Stimulated activated effector memory CD8-positive, alpha-beta T cell treated with anti-CD3 and anti-CD28 coated beads, Interleukin-12 subunit alpha, Interleukin-12 subunit beta, amount 100 ng/mL, for 72 hours (primary cell): Measurements from ENCODE around the gene MYO18B.

Experiments used
- ATAC-seq: fragments of 150-1000 bp; cut with Tn5 transposase; 2 replicates; pipeline ENCODE4 v1.10.0; 2021
- DNase-seq, 2 donors: peaks; one replicate each; pipeline ENCODE4 v3.0.0; 2021 to 2022; ENCODE audit warnings: low spot score in 2 of 2
- H3K27ac Mint-ChIP-seq: one replicate; pipeline ENCODE4 v1.8.0; 2022; ENCODE audit warnings: mild to moderate bottlenecking, mixed read lengths
- H3K36me3 Mint-ChIP-seq: one replicate; pipeline ENCODE4 v1.8.0; 2022; ENCODE audit warnings: mild to moderate bottlenecking, mixed read lengths
- H3K4me1 Mint-ChIP-seq: one replicate; pipeline ENCODE4 v1.8.0; 2022; ENCODE audit warnings: mixed read lengths
- H3K4me3 Mint-ChIP-seq: one replicate; pipeline ENCODE4 v1.8.0; 2022; ENCODE audit warnings: mild to moderate bottlenecking, mixed read lengths
- H3K9me3 Mint-ChIP-seq: one replicate; pipeline ENCODE4 v1.8.0; 2022; ENCODE audit warnings: mixed read lengths

Gene MYO18B

DNA sequence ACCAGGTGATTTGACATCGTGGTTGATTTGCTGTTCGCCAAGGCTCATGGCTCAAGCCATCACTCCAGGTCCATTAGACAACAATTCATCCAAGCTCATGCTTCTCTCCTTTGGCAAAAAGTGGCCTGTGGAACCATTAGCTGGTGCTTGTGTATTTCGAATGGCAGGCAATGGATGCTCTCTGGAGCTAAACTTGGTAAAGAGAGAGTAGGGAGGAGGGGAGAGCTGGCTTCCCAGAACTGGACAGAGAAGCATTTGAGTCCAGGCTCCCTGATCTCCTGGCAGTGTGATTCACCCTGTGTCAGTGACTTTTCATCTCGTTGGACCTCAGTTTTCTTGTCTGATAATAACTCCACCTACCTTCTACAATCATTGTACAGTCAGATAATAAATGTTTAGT is 64.6 kb downstream of the MYO18B start:
- no peak for ATAC-seq
- Mint-ChIP-seq H3K27ac (no peak overlapping the region), H3K4me1 (no peaks in the 10 kb centered on the region), H3K36me3 (no peaks in the 10 kb centered on the region), H3K9me3 (no peaks in the 10 kb centered on the region), H3K4me3 (no peak overlapping the region)
- DNase-seq, result no peak

DNA sequence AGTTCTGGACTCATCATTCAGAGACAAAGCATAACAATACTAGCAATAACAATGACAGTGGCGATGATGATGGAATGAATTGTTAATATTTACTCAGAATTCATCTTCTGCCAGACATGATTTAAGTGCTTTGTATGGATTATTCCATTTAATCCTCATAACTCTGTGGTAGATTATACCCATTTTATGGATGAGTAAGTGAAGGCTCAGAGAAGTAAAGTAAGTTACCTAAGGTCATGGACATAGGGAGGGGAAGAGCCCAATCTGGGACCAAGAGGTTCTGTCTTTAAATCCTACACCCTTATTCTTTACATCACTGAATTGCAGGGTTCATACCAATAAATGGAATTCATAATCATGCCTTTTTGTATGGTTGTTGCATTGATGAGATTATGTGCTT is 72.7 kb downstream of the MYO18B start:
- Mint-ChIP-seq H3K27ac (no peak overlapping the region), H3K4me1 (no peaks in the 10 kb centered on the region), H3K9me3 (no peaks in the 10 kb centered on the region), H3K36me3 (no peaks in the 10 kb centered on the region), H3K4me3 (no peak overlapping the region)
- DNase-seq (no peak), ATAC-seq (no peak)

DNA sequence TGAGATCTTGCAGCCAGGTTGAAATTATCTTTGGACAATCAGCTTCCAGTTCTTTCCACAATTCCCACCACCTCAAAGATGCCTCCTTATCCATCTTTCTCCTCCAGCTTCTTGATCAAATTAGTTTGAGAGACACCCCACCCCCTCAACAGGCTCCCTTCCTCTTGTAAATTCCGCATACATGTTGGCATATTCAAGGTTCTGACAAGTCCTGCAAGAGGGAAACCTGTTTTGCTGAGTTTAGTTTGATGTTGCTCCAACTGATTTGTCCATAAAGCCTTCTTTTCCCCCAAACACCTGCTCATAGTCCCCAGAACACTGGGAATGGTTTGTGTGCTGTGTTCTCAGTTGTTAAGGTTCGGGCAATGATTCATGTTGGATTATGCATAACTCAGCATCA is 73.6 kb downstream of the MYO18B start:
- Mint-ChIP-seq H3K36me3 (no peaks in the 10 kb centered on the region), H3K4me1 (no peaks in the 10 kb centered on the region), H3K4me3 (no peak overlapping the region), H3K27ac (no peak overlapping the region), H3K9me3 (peaks cover 4% of the 10 kb centered on the region)
- DNase-seq (no peak), ATAC-seq (no peak)

DNA sequence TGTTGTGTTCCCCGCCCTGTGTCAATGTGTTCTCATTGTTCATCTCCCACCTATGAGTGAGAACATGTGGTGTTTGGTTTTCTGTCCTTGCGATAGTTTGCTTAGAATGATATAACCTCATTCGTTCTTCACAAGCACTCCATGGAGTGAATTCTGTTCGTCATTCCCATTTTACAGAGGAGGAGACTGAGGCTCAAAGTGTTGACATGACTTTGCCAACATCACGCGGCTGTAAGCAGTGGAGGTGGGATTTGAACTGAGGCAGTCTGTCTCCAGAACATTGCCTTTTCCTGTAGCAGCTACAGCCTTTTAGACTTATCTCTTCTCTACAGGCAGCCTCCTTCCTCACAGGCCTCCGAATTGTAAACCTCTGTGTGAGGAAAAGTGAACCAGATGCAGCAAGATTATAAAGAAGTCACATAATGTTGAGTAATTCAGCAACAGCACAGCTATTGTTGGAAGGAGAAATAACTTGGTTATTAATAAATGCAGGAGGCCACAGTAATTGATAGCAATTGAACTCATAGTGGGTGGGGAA is 74.6 kb downstream of the MYO18B start:
- Mint-ChIP-seq H3K9me3 (peaks cover 4% of the 10 kb centered on the region), H3K36me3 (no peaks in the 10 kb centered on the region), H3K4me3 (no peak overlapping the region), H3K27ac (no peak overlapping the region), H3K4me1 (no peaks in the 10 kb centered on the region)
- no peak for DNase-seq
- no peak for ATAC-seq

DNA sequence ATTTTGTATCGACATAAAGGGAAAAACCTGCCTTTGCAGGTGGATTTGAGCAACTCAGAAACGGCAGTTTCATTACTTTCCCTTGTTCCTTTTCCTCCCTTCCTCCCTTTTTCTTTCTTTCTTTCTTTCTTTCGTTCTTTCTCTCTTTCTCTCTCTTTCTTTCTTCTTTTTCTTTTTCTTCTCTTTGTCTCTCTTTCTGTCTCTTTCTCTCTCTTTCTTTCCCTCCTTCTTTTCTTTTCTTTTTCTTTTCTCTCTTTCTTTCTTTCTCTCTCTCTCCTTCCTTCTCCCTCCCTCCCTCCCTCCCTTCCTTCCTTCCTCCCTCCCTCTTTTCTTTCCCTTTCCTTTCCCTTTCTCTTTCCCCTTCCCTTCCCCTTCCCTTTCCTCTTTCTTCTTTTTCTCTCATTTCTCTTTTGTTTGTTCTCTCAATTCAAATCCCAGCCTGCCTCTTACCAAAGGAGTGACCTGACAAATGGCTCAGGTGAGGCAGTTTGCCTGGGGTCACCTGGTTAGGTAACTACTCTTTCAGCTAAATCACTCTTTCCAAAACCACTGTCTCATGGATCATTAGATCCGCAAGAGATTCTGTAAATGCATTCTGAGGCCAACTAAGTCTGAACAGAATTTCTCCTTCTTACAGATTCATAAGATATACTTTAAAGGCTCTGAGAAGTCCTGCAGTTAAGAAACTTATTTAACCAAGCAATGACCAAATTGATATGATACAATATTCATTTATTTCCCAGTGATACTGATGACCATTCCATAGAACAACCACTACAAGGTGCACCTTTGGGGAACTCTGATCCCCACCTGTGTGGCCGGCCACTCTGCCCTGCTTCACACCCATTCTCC is 75.3 kb downstream of the MYO18B start:
- no peak for ATAC-seq
- Mint-ChIP-seq H3K36me3 (no peaks in the 10 kb centered on the region), H3K9me3 (peaks cover 4% of the 10 kb centered on the region), H3K4me3 (no peak overlapping the region), H3K4me1 (no peaks in the 10 kb centered on the region), H3K27ac (no peak overlapping the region)
- no peak for DNase-seq

DNA sequence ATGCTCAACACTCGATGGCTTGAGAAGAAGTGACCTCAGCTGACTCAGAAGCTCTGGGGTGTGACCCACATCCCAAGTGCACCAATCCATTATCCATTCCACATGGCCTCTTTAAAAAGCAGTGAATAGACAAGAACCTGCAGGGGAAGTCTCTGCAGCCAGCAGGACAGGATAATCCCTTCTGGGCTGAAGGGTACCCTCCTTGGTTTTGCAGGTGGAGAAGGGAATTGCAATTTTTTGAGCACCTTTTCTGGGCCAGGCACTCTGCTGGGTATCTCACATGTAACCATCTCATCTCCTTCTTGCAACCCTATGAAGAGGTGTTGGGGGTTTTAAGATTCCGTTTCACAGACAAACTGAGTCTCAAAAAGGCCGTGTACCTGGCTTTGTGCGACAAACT is 76.6 kb downstream of the MYO18B start:
- H3K36me3 Mint-ChIP-seq, result no peaks in the 10 kb centered on the region
- DNase-seq (no peak), ATAC-seq (no peak)
- no peaks in the 10 kb centered on the region for H3K4me1 Mint-ChIP-seq
- no peak overlapping the region for H3K27ac Mint-ChIP-seq
- H3K9me3 Mint-ChIP-seq, result peaks cover 4% of the 10 kb centered on the region
- H3K4me3 Mint-ChIP-seq, result no peak overlapping the region

DNA sequence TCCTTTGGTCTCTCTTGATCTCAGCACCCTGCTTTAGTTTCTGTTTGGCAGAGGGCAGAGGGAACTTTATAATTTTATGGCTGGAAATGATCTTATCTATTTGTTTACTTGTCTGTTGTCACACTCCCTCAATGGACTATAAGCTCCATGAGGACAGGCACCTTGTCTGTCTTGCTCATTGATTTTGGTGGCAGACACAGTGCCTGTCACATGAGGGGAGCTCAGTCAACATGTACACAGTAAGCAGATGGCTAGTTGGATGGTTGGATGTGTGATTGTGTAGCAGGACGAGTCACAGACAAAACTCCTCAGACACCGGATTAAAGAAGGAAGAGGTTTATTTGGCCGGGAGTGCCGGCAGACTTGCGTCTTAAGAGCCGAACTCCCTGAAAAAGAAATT is 80.4 kb downstream of the MYO18B start:
- no peaks in the 10 kb centered on the region for H3K36me3 Mint-ChIP-seq
- H3K9me3 Mint-ChIP-seq, result peaks cover 4% of the 10 kb centered on the region
- no peak for DNase-seq
- no peaks in the 10 kb centered on the region for H3K4me1 Mint-ChIP-seq
- no peak overlapping the region for H3K27ac Mint-ChIP-seq
- no peak overlapping the region for H3K4me3 Mint-ChIP-seq
- ATAC-seq, result no peak

DNA sequence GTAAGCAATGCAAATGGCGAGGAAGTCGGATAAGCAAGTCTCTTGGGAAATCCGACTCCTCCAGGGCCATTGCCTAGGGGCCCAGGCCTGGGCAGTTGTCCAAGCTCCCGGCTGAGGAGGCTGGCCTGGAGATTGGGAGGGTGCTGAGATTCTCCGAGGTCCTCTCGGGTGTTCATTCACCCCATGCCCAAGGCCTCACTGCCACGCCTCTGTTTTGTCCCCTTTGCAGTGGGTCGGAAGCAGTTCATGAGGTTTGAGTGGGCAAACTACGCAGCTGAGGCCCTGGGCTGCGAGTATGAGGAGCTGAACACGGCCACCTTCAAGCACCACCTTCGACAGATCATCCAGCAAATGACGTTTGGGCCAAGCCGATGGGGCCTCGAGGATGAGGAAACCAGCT is 81.3 kb downstream of the MYO18B start:
- no peak for ATAC-seq
- Mint-ChIP-seq H3K4me1 (no peaks in the 10 kb centered on the region), H3K36me3 (no peaks in the 10 kb centered on the region), H3K27ac (no peak overlapping the region), H3K4me3 (no peak overlapping the region), H3K9me3 (peaks cover 4% of the 10 kb centered on the region)
- no peak for DNase-seq

DNA sequence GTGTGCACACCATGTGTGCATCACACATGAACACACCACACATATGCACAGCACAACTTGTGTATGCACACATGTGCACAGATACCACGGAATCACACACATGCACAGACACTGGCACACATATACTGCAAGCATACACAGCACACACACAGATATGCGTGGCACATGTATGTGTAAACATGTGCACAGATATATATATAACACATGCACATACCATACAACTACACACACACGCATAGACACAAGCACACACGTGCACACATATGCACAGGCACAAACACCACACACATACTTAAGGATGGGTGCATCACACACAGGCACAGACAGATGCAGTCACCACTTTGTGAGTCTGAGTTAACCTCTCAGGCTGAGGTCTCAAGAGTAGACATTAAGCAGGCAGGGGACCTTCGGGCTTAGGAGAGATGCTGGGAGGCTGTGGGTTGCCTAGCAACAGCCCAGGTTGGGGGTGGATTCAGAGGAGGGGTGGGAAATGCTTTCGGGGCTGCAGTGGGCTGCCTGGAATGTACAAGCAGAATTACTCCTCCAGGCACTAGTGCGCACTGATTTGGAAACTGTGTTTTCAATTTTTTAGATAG is 82.9 kb downstream of the MYO18B start:
- H3K27ac Mint-ChIP-seq, result no peak overlapping the region
- no peaks in the 10 kb centered on the region for H3K4me1 Mint-ChIP-seq
- peak; percentile 21 for ATAC-seq
- H3K4me3 Mint-ChIP-seq, result no peak overlapping the region
- no peaks in the 10 kb centered on the region for H3K36me3 Mint-ChIP-seq
- no peak for DNase-seq
- H3K9me3 Mint-ChIP-seq, result peaks cover 1% of the 10 kb centered on the region

DNA sequence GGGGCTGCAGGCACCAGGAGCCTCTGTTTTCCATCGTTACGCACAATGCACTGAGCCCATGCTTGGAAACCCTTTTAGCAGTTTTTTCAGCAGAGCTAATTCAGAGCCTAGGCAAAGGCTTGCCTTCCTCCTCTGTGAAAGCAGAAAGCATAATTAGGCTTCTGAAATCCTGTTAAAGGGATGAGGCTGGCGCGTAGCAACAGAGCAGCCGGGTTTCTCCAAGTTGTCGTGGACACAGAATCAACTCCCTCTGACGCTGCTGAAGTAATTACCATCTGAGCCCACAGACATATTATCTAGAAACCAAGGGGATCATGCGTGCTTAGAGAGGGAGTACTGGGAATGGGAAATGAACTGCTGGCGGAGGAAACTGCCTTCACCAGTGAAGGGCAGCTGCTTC is 85.4 kb downstream of the MYO18B start:
- Mint-ChIP-seq H3K36me3 (no peaks in the 10 kb centered on the region), H3K27ac (no peak overlapping the region), H3K9me3 (no peaks in the 10 kb centered on the region), H3K4me3 (no peak overlapping the region), H3K4me1 (no peaks in the 10 kb centered on the region)
- no peak for ATAC-seq
- no peak for DNase-seq

DNA sequence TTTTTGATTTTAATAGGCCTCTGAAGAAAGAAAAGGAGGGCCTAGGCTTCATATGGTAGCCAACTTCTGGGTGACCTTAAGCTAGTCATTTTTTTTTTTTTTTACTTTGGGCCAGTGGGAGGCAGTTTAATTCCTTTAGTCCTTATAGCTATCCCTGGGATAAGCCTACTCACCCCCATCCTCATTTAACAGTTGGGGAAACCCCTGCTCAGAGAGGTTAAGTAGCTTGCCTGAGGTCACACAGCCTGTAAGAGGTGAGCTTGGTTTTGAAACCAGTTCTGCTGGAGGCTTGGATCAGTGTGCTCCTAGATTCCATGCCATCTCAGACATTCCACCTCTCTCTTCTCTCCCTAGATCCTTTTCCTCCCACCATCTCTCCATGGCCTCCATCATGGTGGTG is 86.4 kb downstream of the MYO18B start:
- DNase-seq (no peak), ATAC-seq (no peak)
- H3K4me3 Mint-ChIP-seq, result no peak overlapping the region
- no peaks in the 10 kb centered on the region for H3K36me3 Mint-ChIP-seq
- no peaks in the 10 kb centered on the region for H3K9me3 Mint-ChIP-seq
- H3K27ac Mint-ChIP-seq, result no peak overlapping the region
- H3K4me1 Mint-ChIP-seq, result no peaks in the 10 kb centered on the region

DNA sequence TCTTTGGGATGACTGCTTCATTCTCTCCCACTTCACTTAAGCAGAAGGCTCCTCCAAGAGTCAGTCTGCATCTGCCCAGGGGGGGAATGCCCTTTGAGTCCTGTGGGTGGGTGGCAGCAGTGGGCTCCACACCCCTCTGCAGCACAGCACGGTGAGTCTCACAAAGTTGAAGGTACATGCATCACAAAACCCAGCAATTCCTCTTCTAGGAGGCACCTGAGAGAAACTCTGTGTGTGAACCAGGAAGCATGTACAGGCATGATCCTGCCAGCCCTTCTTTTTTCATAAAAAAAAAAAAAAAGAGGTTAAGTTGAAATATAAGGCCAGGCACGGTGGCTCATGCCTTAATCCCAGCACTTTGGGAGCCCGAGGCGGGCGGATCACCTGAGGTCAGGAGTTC is 87.2 kb downstream of the MYO18B start:
- Mint-ChIP-seq H3K4me3 (no peak overlapping the region), H3K36me3 (no peaks in the 10 kb centered on the region)

DNA sequence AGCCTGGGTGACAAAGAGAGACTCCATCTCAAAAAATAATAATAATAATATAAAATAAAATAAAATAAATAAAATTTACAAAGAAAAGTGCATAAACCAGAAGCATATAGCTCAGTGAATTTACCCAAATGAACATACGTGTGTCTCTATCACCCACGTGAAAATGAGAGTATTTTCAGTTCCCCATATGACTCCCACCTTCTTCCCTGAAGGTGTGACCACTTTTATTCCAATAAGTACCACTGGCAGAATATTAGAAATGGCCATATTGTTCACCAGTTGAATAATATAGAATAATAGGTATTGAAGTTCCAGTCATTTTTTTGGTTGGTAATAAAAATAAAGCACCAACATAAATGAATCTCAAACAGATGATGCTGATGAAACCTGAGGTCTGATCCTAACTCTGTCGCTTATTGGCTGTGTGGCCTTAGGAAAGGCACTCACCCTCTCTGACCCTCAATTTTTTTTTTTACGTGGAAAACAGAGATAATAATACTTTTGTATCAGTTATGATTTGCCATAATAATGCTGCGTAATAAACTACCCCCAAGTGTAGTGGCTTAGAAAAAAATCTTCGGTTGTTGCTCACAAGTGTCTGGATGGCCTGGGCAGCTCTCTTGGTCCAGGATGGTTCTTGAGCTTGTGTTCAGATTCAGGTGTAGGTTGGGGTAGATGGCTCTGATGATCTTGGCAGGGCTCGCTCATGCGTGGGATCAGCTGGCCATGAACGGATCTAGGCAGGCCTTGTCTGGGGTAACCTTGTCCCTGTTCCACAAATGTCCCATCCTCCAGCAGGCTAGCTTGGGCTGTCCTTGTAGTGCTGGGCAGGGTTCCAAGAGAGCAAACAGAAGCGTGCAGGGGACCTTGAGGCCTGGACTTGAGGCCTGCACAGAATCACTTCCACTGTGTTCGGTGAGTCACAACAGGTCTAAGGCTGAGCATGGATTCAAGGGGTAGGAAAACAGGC is 88.1 kb downstream of the MYO18B start:
- no peaks in the 10 kb centered on the region for H3K4me1 Mint-ChIP-seq
- H3K4me3 Mint-ChIP-seq, result no peak overlapping the region
- DNase-seq (no peak), ATAC-seq (no peak)
- no peaks in the 10 kb centered on the region for H3K36me3 Mint-ChIP-seq
- H3K27ac Mint-ChIP-seq, result no peak overlapping the region
- H3K9me3 Mint-ChIP-seq, result no peaks in the 10 kb centered on the region

More for the DNA sequence above, 87.2 kb downstream of the MYO18B start:
- DNase-seq (no peak), ATAC-seq (no peak)
- Mint-ChIP-seq H3K27ac (no peak overlapping the region), H3K4me1 (no peaks in the 10 kb centered on the region), H3K9me3 (no peaks in the 10 kb centered on the region)

DNA sequence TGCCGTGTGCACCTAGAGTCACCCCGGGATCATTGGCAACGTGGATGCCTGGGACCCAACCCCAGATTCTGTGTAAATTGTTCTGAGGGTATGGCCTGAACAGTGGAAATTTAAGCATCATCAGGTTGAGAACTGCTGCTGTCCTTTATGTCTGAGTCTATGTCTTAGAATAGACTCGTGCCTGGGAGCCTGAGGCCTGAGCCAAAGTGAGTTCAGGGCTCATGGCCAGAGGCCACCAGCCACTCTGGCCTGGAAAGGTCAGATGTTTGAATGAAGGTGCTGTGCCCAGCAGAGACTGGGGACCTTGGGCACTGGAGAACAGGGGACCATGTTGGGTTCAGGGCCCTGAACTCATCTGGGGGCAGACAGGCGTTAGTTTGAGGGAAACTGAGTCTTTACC is 91.1 kb downstream of the MYO18B start:
- Mint-ChIP-seq H3K36me3 (no peaks in the 10 kb centered on the region), H3K9me3 (no peaks in the 10 kb centered on the region), H3K4me3 (no peak overlapping the region), H3K27ac (no peak overlapping the region), H3K4me1 (no peaks in the 10 kb centered on the region)
- ATAC-seq (no peak), DNase-seq (no peak)

DNA sequence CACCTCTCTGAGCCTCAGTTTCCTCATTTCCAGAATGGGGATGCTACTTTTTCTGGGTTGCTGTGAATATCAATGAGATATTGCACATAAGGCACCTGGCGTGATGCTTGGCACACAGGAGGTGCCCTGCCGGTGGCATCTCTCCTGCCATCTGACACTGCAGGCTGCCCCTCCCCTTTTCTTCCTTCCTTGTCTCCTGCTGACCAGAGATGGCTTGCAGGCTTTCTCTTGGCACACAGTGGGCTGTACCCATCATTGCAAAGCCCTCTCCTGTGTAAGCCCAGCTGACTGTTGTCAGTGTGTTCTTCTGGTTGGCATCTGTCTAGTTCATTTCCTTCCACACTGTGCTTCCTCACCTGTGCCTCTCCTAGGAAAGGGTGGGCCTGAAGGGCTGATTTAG is 91.7 kb downstream of the MYO18B start:
- DNase-seq (no peak), ATAC-seq (no peak)
- Mint-ChIP-seq H3K36me3 (no peaks in the 10 kb centered on the region), H3K9me3 (no peaks in the 10 kb centered on the region), H3K4me3 (no peak overlapping the region), H3K4me1 (no peaks in the 10 kb centered on the region), H3K27ac (no peak overlapping the region)
